CD14-positive monocyte (primary cell): ENCODE data around the gene VPS16. TPM values are rescaled to one million over a fixed set of nuclear protein-coding genes. Genes with fewer than 3 reads are reported as not detected.

Source experiments
- DNase-seq, 3 donors: peaks; one replicate each; pipeline ENCODE4 v3.0.0-alpha.2; 2011 to 2022
- H2AFZ ChIP-seq: 2 replicates; pipeline ENCODE4 v1.6.0; 2012; ENCODE audit warnings: mild to moderate bottlenecking, low read depth, low read length, inconsistent platforms; ENCODE audit not compliant: insufficient read depth, poor library complexity, severe bottlenecking
- H3K27ac ChIP-seq, 2 donors: 1 replicate in 1 of 2; 2 replicates in 1 of 2; pipeline ENCODE4 v1.5.1; 2012 to 2013; ENCODE audit warnings: low read length in 2 of 2, control low read depth in 1 of 2, inconsistent platforms in 1 of 2, low read depth in 1 of 2, mild to moderate bottlenecking in 1 of 2
- H3K27me3 ChIP-seq, 2 donors: one replicate each; pipeline versions ENCODE4 v1.6.0 to v1.6.1; 2011 to 2013; ENCODE audit warnings: low read length in 2 of 2; ENCODE audit not compliant: control insufficient read depth in 2 of 2, insufficient read depth in 2 of 2
- H3K36me3 ChIP-seq, 2 donors: replicated peaks in 1 of 2; 1 replicate in 1 of 2; 2 replicates in 1 of 2; pipeline versions ENCODE4 v1.5.1 to v1.6.1; 2012 to 2013; ENCODE audit warnings: low read length in 2 of 2, control low read depth in 1 of 2, inconsistent platforms in 1 of 2, mild to moderate bottlenecking in 1 of 2; ENCODE audit not compliant: insufficient read depth in 2 of 2, control insufficient read depth in 1 of 2
- H3K4me1 ChIP-seq, 2 donors: 1 replicate in 1 of 2; 2 replicates in 1 of 2; pipeline versions ENCODE4 v1.5.1 to v1.6.1; 2012 to 2013; ENCODE audit warnings: low read length in 2 of 2, control low read depth in 1 of 2, inconsistent platforms in 1 of 2, mild to moderate bottlenecking in 1 of 2, moderate library complexity in 1 of 2; ENCODE audit not compliant: insufficient read depth in 2 of 2, control insufficient read depth in 1 of 2
- H3K4me2 ChIP-seq: replicated peaks from 2 replicates; pipeline ENCODE3; 2012; ENCODE audit warnings: low read length, moderate library complexity, mild to moderate bottlenecking; ENCODE audit not compliant: poor library complexity, severe bottlenecking; ENCODE audit errors: extremely low read depth
- H3K4me3 ChIP-seq, 3 experiments: fragments of 200-600 bp in 1 of 3; sonication (generic) in 1 of 3; replicated peaks in 1 of 3; 1 replicate in 2 of 3; 2 replicates in 1 of 3; pipeline ENCODE4 v1.5.1; 2011 to 2013; ENCODE audit warnings: low read length in 3 of 3, mild to moderate bottlenecking in 3 of 3, control low read depth in 2 of 3, low read depth in 2 of 3, inconsistent platforms in 1 of 3, moderate library complexity in 1 of 3
- H3K79me2 ChIP-seq: 2 replicates; pipeline ENCODE4 v1.6.0; 2012; ENCODE audit warnings: mild to moderate bottlenecking, control low read depth, inconsistent platforms, low read length, moderate library complexity; ENCODE audit not compliant: insufficient read depth
- H3K9ac ChIP-seq: 2 replicates; pipeline ENCODE4 v1.6.0; 2017; ENCODE audit warnings: low read length, mild to moderate bottlenecking; ENCODE audit not compliant: insufficient read depth, poor library complexity, severe bottlenecking
- H3K9me3 ChIP-seq, 2 donors: replicated peaks in 1 of 2; 1 replicate in 1 of 2; 2 replicates in 1 of 2; pipeline versions ENCODE4 v1.5.1 to v1.6.1; 2012 to 2013; ENCODE audit warnings: low read length in 2 of 2, control low read depth in 1 of 2; ENCODE audit not compliant: control insufficient read depth in 1 of 2, insufficient read depth in 1 of 2
- H4K20me1 ChIP-seq: 2 replicates; pipeline ENCODE4 v1.6.0; 2012; ENCODE audit warnings: mild to moderate bottlenecking, low read length, control low read depth, moderate library complexity; ENCODE audit not compliant: insufficient read depth
- H3K27ac Mint-ChIP-seq, 7 donors: one replicate each; pipeline ENCODE4 v1.8.0; 2020; ENCODE audit warnings: mild to moderate bottlenecking in 7 of 7, mixed read lengths in 7 of 7, moderate library complexity in 6 of 7, inconsistent platforms in 2 of 7
- H3K27me3 Mint-ChIP-seq, 3 donors: one replicate each; pipeline ENCODE4 v1.8.0; 2021 to 2022; ENCODE audit warnings: low read depth in 3 of 3, mild to moderate bottlenecking in 3 of 3, mixed read lengths in 3 of 3, moderate library complexity in 3 of 3, inconsistent platforms in 1 of 3
- H3K36me3 Mint-ChIP-seq, 2 donors: one replicate each; pipeline ENCODE4 v1.8.0; 2020; ENCODE audit warnings: mixed read lengths in 2 of 2, inconsistent platforms in 1 of 2, mild to moderate bottlenecking in 1 of 2
- H3K4me1 Mint-ChIP-seq: one replicate; pipeline ENCODE4 v1.8.0; 2020; ENCODE audit warnings: mild to moderate bottlenecking, mixed read lengths
- H3K4me3 Mint-ChIP-seq, 2 donors: one replicate each; pipeline ENCODE4 v1.8.0; 2020; ENCODE audit warnings: mild to moderate bottlenecking in 2 of 2, mixed read lengths in 2 of 2, moderate library complexity in 1 of 2
- H3K9me3 Mint-ChIP-seq, 7 donors: one replicate each; pipeline ENCODE4 v1.8.0; 2020 to 2022; ENCODE audit warnings: mixed read lengths in 7 of 7, mild to moderate bottlenecking in 6 of 7, moderate library complexity in 6 of 7, inconsistent platforms in 2 of 7
- CTCF ChIP-seq: fragments of 200-600 bp; IDR thresholded peaks from one replicate; pipeline ENCODE4 v1.8.0; 2022; ENCODE audit warnings: antibody characterized with exemption, mild to moderate bottlenecking
- WGBS: methylation state at CpG from one replicate; pipeline ENCODE4 v1.1.5; 2013; ENCODE audit warnings: missing lambda C conversion rate; ENCODE audit not compliant: insufficient coverage; 5-methylcytosine and 5-hydroxymethylcytosine counted together
- intact Hi-C, 2 donors: fragments of 100-400 bp; cut with micrococcal nuclease; formaldehyde crosslinking; loops; one replicate each; pipeline versions ENCODE4 v1.15.0 to v1.15.1; 2023
- polyA plus RNA-seq, 3 donors: library from polyadenylated mRNA; depleted of rRNA in 1 of 3; unstranded in 2 of 3; stranded (reverse) in 1 of 3; fragments of 300-500 nt in 2 of 3; fragments of >200 nt in 1 of 3; fragmentation: Illumina TruSeq in 2 of 3; gene quantifications; 1 replicate in 2 of 3; 2 replicates in 1 of 3; pipeline ENCODE4 v1.2.3, GENCODE V29; 2012 to 2021

The VPS16 gene
- polyA plus RNA-seq, 3 donors: 33.3 to 87.0 (median 34.5) TPM

- intact Hi-C loops: no loop called here
- peaks cover 23 to 26% of the 10 kb centered on the region in 2 donors for H3K4me1 ChIP-seq
- Mint-ChIP-seq H3K4me3 (no peak overlapping the region), H3K27me3 (peaks cover 28 to 39% (median 32%) of the 10 kb centered on the region in 3 donors), H3K9me3 (peaks cover 0 to 10% (median 6%) of the 10 kb centered on the region in 7 donors), H3K4me1 (peaks cover 28% of the 10 kb centered on the region), H3K36me3 (peaks cover 3 to 7% of the 10 kb centered on the region in 2 donors), H3K27ac (peak overlapping the region in 1 of 7 donors; percentile 26)
- H3K9me3 ChIP-seq: no peaks in the 10 kb centered on the region
- no peaks in the 10 kb centered on the region for H4K20me1 ChIP-seq
- H3K36me3 ChIP-seq: no peaks in the 10 kb centered on the region
- DNase-seq: no peak
- 88% methylated on average over 10 of the region's 16 CpGs for WGBS
- H3K4me3 ChIP-seq: no peak overlapping the region
- no peak overlapping the region for H3K4me2 ChIP-seq
- no peak overlapping the region for H3K9ac ChIP-seq
- H2AFZ ChIP-seq: no peak overlapping the region
- no peaks in the 10 kb centered on the region for H3K79me2 ChIP-seq
- no peak overlapping the region for H3K27ac ChIP-seq
- no peak for TF ChIP-seq CTCF
- peaks cover 10 to 33% of the 10 kb centered on the region in 2 donors for H3K27me3 ChIP-seq
These were observed 43.2 kb upstream of the VPS16 start for GRCh38 chr20:2797136-2797983.

GRCh38 chr20:2798095-2798805, 42.3 kb upstream of the VPS16 start:
- Histone ChIP-seq H3K4me2 (no peak overlapping the region), H3K27ac (no peak overlapping the region), H3K9me3 (no peaks in the 10 kb centered on the region), H2AFZ (no peak overlapping the region), H3K79me2 (no peaks in the 10 kb centered on the region), H3K27me3 (peaks cover 13 to 41% of the 10 kb centered on the region in 2 donors), H3K9ac (no peak overlapping the region), H4K20me1 (no peaks in the 10 kb centered on the region), H3K4me1 (peaks cover 23 to 26% of the 10 kb centered on the region in 2 donors), H3K36me3 (no peaks in the 10 kb centered on the region), H3K4me3 (no peak overlapping the region)
- H3K4me3 Mint-ChIP-seq: no peak overlapping the region
- no peak overlapping the region for H3K27ac Mint-ChIP-seq
- peaks cover 30 to 44% (median 36%) of the 10 kb centered on the region in 3 donors for H3K27me3 Mint-ChIP-seq
- no peak for TF ChIP-seq CTCF
- H3K36me3 Mint-ChIP-seq: peaks cover 3 to 8% of the 10 kb centered on the region in 2 donors
- DNase-seq: no peak
- WGBS: 89% methylated on average over 14 of the region's 19 CpGs
- H3K4me1 Mint-ChIP-seq: peaks cover 28% of the 10 kb centered on the region
- intact Hi-C loops: no loop called here
- peaks cover 0 to 10% (median 6%) of the 10 kb centered on the region in 7 donors for H3K9me3 Mint-ChIP-seq
